Testis (tissue), 2 donors: ENCODE data around the gene GPATCH1.

Source experiments
- CTCF ChIP-seq, 3 experiments: fragments of 450-650 bp in 2 of 3; fragments of 200-600 bp in 1 of 3; sonication (generic) in 1 of 3; IDR thresholded peaks; one replicate each; pipeline ENCODE4 v1.5.1; 2016 to 2019; ENCODE audit warnings: antibody characterized with exemption in 3 of 3, mild to moderate bottlenecking in 2 of 3, moderate library complexity in 1 of 3
- POLR2A ChIP-seq: fragments of 450-650 bp; IDR thresholded peaks from one replicate; pipeline ENCODE4 v1.6.1; 2017; ENCODE audit warnings: antibody characterized with exemption, mild to moderate bottlenecking, moderate library complexity

GRCh38 chr19:33175886-33176669 lies 95.1 kb downstream of the GPATCH1 start:
- TF ChIP-seq POLR2A = no peak
- no peak for TF ChIP-seq CTCF (IDR thresholded peaks at IDR 0.05)
